ENCODE results near the gene IGLL5.

Gene IGLL5

GRCh38 chr22:22930222-22930497, 42.5 kb downstream of the IGLL5 start:
- H3K79me2 ChIP-seq (ENCODE audit: control insufficient read depth, low read length) = peaks cover 34% of the 10 kb centered on the region
- no peaks in the 10 kb centered on the region for H3K9me2 ChIP-seq (replicated peaks; ENCODE audit: control insufficient read depth, low read length)
- peaks cover 11% of the 10 kb centered on the region for H3F3A ChIP-seq (ENCODE audit: control insufficient read depth, insufficient read depth)
- peak overlapping the region; percentile 98 for H3K27ac ChIP-seq (ENCODE audit: low read depth, low read length)
- H3K4me2 ChIP-seq (ENCODE audit: low read length) = peak overlapping the region; percentile 91
- no peaks in the 10 kb centered on the region for H3K9me3 ChIP-seq (ENCODE audit: control insufficient read depth, insufficient read depth, low read length)
- H3K27me3 ChIP-seq (ENCODE audit: control insufficient read depth, low read length) = no peaks in the 10 kb centered on the region
- peaks cover 2% of the 10 kb centered on the region; the same call in 1 of the 2 replicates for H3K36me3 ChIP-seq (ENCODE audit: control insufficient read depth, low read length)
- peak overlapping the region; percentile 68; the same call in 1 of the 2 replicates for H3K4me3 ChIP-seq (ENCODE audit: low read length)
- no peak for TF ChIP-seq EZH2phosphoT487 (IDR thresholded peaks at IDR 0.05; ENCODE audit: borderline replicate concordance, low read length)
- TF ChIP-seq CTCF (IDR thresholded peaks at IDR 0.05; ENCODE audit: low read depth, low read length, poor library complexity, severe bottlenecking) = no peak
- peaks cover 100% of the 10 kb centered on the region for H3K4me1 ChIP-seq (ENCODE audit: control insufficient read depth, low read length)
- no peaks in the 10 kb centered on the region for H4K20me1 ChIP-seq (ENCODE audit: control insufficient read depth, insufficient read depth, low read depth, low read length)

DNA sequence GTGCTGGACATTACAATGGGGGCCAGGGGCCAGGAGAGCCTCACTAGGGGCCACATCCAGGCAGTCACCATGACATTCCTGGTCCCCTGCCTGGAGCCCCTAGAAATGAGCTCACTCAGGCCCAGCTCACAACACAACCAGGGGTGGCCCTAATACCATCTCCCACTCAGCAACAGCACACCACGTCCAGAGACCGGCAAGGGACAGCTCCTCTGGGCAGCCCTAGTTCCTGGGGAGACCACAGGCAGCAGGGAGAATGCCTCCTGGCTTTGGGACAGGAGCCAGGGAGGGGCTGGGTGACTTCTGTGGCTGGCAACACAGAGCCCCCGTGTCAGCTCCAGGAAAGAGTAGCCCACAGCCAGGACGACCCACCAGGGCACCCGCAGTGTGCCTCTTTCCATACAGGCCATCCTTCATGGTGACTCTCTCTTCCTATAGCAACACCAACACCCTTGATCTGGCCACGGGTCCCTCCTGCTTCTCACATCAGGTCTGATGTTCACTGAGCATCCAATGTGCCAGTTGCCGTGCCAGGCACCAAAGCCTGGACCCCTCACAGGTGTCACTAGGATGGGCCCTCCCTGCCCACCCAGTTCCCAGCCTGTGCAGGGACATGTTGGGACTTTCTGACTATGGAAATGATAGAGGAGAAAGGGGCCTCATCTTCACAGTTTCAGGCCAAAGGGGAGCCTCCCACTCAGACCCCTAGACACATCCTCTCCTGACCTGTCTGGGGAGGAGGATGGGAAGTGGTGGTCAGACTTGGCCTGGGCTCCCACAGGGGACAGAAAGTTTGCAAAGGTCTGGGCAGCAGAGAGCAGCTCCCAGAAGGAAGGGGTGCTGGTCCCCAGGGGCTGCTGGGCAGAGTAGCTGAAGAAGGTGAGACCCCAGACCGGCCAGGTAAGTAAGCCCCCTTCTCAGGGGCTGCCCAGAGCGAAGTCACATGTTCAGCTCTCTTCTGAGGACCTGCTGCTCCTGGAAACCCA, 43.2 kb downstream of the IGLL5 start:
- H3K27me3 ChIP-seq (ENCODE audit: control insufficient read depth, low read length) = no peaks in the 10 kb centered on the region
- H4K20me1 ChIP-seq (ENCODE audit: control insufficient read depth, insufficient read depth, low read depth, low read length) = no peaks in the 10 kb centered on the region
- H3K4me1 ChIP-seq (ENCODE audit: control insufficient read depth, low read length) = peaks cover 98% of the 10 kb centered on the region
- no peaks in the 10 kb centered on the region for H3K9me3 ChIP-seq (ENCODE audit: control insufficient read depth, insufficient read depth, low read length)
- H3K79me2 ChIP-seq (ENCODE audit: control insufficient read depth, low read length) = peaks cover 34% of the 10 kb centered on the region
- peak overlapping the region; percentile 98 for H3K27ac ChIP-seq (ENCODE audit: low read depth, low read length)
- peaks cover 8% of the 10 kb centered on the region for H3F3A ChIP-seq (ENCODE audit: control insufficient read depth, insufficient read depth)
- H3K36me3 ChIP-seq (ENCODE audit: control insufficient read depth, low read length) = peaks cover 2% of the 10 kb centered on the region; the same call in 1 of the 2 replicates
- peak overlapping the region; percentile 91 for H3K4me2 ChIP-seq (ENCODE audit: low read length)
- H3K4me3 ChIP-seq (ENCODE audit: low read length) = peak overlapping the region; percentile 32
- TF ChIP-seq EZH2phosphoT487 (IDR thresholded peaks at IDR 0.05; ENCODE audit: borderline replicate concordance, low read length) = no peak
- no peak for TF ChIP-seq CTCF (IDR thresholded peaks at IDR 0.05; ENCODE audit: low read depth, low read length, poor library complexity, severe bottlenecking)
- no peaks in the 10 kb centered on the region for H3K9me2 ChIP-seq (replicated peaks; ENCODE audit: control insufficient read depth, low read length)

- H3K4me1 ChIP-seq (ENCODE audit: control insufficient read depth, low read length) = peaks cover 98% of the 10 kb centered on the region
- H3K9me3 ChIP-seq (ENCODE audit: control insufficient read depth, insufficient read depth, low read length) = no peaks in the 10 kb centered on the region
- peak overlapping the region; percentile 98 for H3K27ac ChIP-seq (ENCODE audit: low read depth, low read length)
- H3K4me3 ChIP-seq (ENCODE audit: low read length) = peak overlapping the region; percentile 32
- no peaks in the 10 kb centered on the region for H3K9me2 ChIP-seq (replicated peaks; ENCODE audit: control insufficient read depth, low read length)
- peaks cover 37% of the 10 kb centered on the region for H3K79me2 ChIP-seq (ENCODE audit: control insufficient read depth, low read length)
- no peaks in the 10 kb centered on the region for H4K20me1 ChIP-seq (ENCODE audit: control insufficient read depth, insufficient read depth, low read depth, low read length)
- peaks cover 2% of the 10 kb centered on the region; the same call in 1 of the 2 replicates for H3K36me3 ChIP-seq (ENCODE audit: control insufficient read depth, low read length)
- peaks cover 2% of the 10 kb centered on the region; the same call in 1 of the 2 replicates for H3F3A ChIP-seq (ENCODE audit: control insufficient read depth, insufficient read depth)
- TF ChIP-seq CTCF (IDR thresholded peaks at IDR 0.05; ENCODE audit: low read depth, low read length, poor library complexity, severe bottlenecking) = no peak
- no peak for TF ChIP-seq EZH2phosphoT487 (IDR thresholded peaks at IDR 0.05; ENCODE audit: borderline replicate concordance, low read length)
- H3K4me2 ChIP-seq (ENCODE audit: low read length) = peak overlapping the region; percentile 91
- H3K27me3 ChIP-seq (ENCODE audit: control insufficient read depth, low read length) = no peaks in the 10 kb centered on the region
Measured at GRCh38 chr22:22931557-22932270, 44.1 kb downstream of the IGLL5 start.

Measured in DOHH2 (cell line).